Brain pericyte (primary cell): ENCODE data around the gene ZMAT2.
"Not testable (repeated sequence)": the region's sequence is repeated elsewhere in the genome, so short reads cannot be mapped to it uniquely, and the experiment has no call there.

Experiments
- DNase-seq: peaks from one replicate; pipeline ENCODE4 v3.0.0-alpha.2; 2012; ENCODE audit warnings: low read depth, low spot score

ZMAT2 gene

DNA sequence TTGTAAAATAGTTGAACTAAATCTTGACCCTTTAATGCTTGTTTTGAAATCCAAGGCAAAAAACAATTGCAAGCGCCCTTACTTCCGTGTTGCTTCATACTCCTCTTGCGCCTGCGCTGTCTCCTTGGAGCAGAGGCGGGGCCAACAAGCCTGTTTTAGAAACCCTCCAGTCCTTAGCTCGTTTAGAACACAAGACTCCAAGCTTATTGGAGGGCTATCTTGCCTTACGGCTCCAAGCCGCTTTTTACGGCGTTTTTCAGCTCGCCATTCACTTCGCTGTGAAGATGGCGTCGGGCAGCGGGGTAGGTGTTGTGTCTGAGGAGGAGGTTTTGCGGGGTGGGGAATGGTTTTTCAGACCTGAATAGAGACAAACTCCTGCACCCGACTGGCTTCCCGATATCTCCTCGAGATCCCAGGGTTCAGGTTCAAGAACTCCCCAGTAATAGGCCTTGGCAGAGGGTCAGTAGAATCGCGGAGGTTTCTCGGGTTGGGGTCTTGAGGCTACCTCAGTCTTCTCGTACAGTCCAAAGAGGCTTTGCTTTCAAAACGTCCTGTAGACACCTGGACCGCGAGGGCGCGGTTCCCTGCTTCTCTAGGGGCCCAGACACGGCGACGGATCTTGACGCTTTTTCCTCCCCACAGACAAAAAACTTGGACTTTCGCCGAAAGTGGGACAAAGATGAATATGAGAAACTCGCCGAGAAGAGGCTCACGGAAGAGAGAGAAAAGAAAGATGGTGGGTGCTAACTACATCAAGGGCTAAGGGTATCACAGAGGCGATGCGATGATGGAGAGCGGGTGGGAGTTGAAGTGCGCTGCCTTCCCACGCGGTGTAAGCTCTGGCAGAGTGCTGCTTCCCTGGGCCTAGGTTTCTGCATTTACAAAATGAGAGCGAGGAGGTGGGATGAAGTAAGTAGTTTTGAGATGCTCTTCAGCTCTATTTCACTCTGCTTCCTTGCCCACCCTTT is at the start of gene ZMAT2:
Gene ZMAT2, plus strand, starts transcription at position 271 of the 968 bp plus-strand sequence. Its CDS starts 14 bp downstream, at position 285.
- peak; percentile 90 for DNase-seq

DNA sequence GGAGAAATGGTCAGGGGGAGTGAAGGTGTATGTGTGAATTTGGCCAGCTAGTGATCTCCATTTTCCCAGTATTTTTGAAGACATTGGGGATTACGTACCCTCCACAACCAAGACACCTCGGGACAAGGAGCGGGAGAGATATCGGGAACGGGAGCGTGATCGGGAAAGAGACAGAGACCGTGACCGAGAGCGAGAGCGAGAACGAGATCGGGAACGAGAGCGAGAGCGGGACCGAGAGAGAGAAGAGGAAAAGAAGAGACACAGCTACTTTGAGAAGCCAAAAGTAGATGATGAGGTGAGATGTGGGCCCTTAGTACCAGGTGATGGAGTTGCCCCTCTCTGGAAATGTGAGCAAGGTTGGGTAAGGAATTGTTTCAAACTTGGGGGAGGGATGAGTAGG is 41.4 kb upstream of the ZMAT2 start:
- DNase-seq, result no peak

- not testable (repeated sequence) for DNase-seq
Observed at GRCh38 chr5:140660371-140660770, 39.9 kb upstream of the ZMAT2 start.

DNA sequence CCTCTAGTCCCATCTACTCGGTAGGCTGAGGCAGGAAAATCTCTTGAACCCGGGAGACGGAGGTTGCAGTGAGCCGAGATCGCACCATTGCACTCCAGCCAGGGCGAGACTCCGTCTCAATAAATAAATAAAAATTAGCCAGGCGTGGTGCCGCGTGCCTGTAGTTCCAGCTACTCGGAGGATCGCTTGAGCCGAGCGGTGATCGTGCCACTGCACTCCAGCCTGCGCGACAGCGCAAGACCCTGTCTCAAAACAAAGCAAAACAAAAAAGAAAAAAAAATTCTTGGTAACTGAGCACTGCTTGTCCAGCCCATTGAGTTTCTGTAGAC is 36.3 kb upstream of the ZMAT2 start:
- no peak for DNase-seq

DNA sequence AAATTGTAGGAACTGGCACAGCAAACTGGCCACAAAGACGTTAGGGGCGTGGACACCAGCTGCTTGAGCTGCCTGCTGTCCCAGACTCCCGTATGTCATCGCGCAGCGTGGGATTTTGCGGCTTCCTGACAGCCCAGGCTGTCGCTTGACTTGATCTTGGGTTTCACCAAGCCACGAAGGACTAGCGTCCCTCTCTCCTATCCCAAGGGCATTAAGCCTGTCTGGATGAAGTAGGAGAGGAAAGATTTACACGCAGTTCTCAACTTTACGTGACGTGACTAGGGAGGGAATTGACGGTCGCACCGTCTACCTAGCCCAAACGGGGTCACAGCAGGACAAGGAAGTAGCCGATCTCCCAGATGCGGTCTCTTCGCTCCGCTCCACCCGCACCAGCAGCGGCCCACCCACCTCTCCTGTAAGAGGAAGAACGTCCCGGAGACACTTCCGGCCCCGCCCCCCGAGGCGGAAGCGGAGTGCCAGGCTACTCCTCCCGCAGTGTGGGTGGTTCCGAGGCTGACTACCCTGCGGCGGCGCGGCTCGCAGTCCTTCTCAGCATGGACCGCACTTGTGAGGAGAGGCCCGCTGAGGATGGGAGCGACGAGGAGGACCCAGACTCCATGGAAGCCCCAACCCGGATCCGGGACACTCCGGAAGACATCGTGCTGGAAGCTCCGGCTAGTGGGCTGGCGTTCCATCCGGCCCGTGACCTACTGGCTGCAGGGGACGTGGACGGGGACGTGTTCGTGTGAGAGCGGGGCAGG is 35.7 kb upstream of the ZMAT2 start, which contains the start of gene WDR55:
Gene WDR55, plus strand, starts transcription at position 546 of the 761 bp plus-strand sequence. Its CDS starts 9 bp downstream, at position 555.
- peak; percentile 58 for DNase-seq

- DNase-seq, result not testable (repeated sequence)
Observed at GRCh38 chr5:140671035-140671434, 29.2 kb upstream of the ZMAT2 start.

- DNase-seq, result no peak
Observed at GRCh38 chr5:140671472-140672125, 28.6 kb upstream of the ZMAT2 start.

- DNase-seq, result no peak
Observed at GRCh38 chr5:140672455-140673186, 27.6 kb upstream of the ZMAT2 start.

- DNase-seq, result no peak
Observed at GRCh38 chr5:140673187-140673976, 26.9 kb upstream of the ZMAT2 start, which contains the start of gene DND1. DND1 (minus strand) TSS chr5:140673576; CDS start chr5:140673542, 34 bp downstream.

DNA sequence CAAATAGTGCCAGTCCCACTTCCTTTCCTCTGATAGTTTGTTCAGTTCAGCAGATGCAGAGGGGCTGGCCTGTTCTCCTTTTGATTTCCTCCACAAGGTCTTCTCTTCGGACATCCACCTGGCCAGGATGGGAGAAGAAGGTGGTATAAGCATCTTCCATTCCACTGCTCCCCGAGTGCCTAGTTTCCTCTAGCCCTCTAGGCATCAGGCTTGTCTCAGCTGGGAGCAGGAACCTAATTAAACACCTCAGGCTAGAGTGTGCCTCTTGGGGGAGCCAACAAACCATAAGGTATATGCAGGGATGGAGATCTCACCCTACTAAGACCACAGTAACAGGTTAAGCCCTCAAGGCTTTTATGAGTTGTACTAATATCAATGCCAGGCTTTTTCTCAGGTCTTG is 26.0 kb upstream of the ZMAT2 start:
- DNase-seq, result no peak

DNA sequence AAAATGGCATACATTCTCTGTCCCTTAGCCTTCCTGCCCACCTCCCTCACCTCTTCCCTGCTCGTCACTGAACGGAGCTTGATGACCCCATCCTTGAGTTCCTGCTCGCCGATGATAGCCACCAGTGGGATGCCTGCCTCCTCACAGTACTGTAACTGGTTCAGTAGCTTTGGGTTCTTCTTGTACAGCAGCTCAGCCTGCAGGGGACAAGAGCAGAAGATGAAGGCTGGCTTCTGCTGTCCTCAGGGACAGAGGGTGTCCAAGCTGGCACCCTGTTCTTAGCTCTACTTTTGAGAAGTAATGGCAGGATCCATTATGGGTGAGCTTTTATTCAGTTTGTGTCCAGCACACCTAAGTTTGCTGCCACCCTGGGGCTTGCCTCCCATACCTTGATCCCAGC is 25.6 kb upstream of the ZMAT2 start:
- DNase-seq, result no peak

DNA sequence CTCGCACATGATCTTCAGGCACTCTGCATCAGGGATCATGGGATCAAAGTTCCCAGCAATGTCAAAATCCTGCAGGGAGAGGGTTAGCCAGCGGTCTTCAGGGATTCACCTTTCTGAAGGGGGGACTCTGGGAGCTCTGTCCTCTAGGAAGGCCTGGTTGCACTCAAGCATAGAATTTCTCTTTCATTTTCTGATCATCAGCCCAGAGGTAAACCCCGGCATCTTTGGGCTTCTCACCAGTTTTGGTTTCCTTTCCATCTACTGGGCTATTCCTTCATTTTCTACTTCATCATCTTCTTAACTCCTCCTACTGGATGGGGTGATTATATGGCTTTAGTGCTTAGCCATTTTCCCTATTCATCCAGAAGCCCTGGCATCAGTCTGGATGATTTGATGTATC is 22.3 kb upstream of the ZMAT2 start:
- no peak for DNase-seq

DNA sequence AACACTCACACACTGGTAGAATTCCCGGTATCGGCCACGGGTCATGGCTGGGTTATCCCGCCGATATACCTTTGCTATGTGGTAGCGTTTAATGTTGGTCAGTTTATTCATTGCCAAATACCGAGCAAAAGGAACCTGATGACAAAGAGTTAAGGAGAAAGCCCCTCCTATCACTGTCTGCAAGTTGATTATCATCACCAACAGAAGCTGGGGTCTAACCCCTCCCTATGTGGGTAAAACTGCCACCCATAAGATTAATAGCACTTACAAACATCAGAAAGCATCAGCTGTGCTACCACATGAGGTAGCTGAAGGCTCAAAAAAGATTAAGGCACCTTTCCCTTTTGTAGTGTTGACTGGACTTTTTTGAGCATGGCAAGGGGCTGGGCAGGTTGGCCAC is 21.3 kb upstream of the ZMAT2 start:
- no peak for DNase-seq

GRCh38 chr5:140690376-140690932 is 9.8 kb upstream of the ZMAT2 start:
- DNase-seq, result no peak

- peak; percentile 77 for DNase-seq
Observed at GRCh38 chr5:140690941-140691924, 9.0 kb upstream of the ZMAT2 start, which contains the start of the genes HARS1 and HARS2. HARS1 (minus strand) TSS chr5:140691370; CDS start chr5:140691304, 66 bp downstream. HARS2 (plus strand) TSS chr5:140691455; CDS start chr5:140691649, 194 bp downstream.

- DNase-seq, result no peak
Observed at GRCh38 chr5:140694276-140694675, 6.0 kb upstream of the ZMAT2 start.

DNA sequence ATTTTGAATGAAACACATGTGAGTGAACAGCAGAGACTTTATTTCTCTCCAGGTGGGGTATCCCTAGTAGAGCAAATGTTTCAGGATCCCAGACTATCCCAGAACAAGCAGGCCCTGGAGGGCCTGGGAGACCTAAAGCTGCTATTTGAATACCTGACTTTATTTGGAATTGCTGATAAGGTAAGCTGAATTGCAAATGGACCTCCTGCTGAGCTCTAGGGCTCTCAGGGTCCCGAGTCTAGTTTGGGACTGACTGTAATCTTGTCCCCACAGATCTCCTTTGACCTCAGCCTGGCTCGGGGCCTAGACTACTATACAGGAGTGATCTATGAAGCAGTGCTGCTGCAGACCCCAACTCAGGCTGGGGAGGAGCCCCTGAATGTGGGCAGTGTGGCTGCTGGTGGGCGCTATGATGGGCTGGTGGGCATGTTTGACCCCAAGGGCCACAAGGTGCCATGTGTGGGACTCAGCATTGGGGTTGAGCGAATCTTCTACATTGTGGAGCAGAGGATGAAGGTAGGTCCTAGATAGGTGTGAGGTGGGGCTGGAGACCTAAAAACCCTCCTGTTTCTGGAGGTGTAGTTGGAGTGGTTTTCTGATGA is 3.3 kb upstream of the ZMAT2 start:
- no peak for DNase-seq

- DNase-seq, result no peak
Observed at GRCh38 chr5:140707812-140708211, 7.6 kb downstream of the ZMAT2 start.
